T-cell (primary cell): ENCODE measurements around the gene PLEKHG1. TPM values are rescaled to one million over a fixed set of nuclear protein-coding genes. Genes with fewer than 3 reads are reported as not detected.

ENCODE experiments used
- ATAC-seq, 4 experiments: fragments of 200-7000 bp in 3 of 4; fragments of 150-1000 bp in 1 of 4; cut with Tn5 transposase; replicated peaks in 1 of 4; 1 replicate in 3 of 4; 2 replicates in 1 of 4; pipeline ENCODE4 v1.10.0; 2021; ENCODE audit warnings: moderate library complexity in 3 of 4, mild to moderate bottlenecking in 2 of 4, moderate number of reproducible peaks in 1 of 4
- CTCF ChIA-PET, 2 donors: fragments of 300-600 bp; sonication (Branson Sonifier 250); formaldehyde crosslinking; loops; one replicate each; lab custom pipeline; 2022; ENCODE audit warnings: antibody characterized with exemption in 2 of 2; lab: Charles Lee
- POLR2A ChIA-PET, 2 donors: fragments of 300-600 bp; sonication (Branson Sonifier 250); formaldehyde crosslinking; loops; one replicate each; lab custom pipeline; 2022; ENCODE audit warnings: antibody characterized with exemption in 2 of 2; lab: Charles Lee
- DNase-seq, 35 experiments: peaks; one replicate each; pipeline versions ENCODE4 v3.0.0 to v3.0.0-alpha.2; 2013 to 2023
- H3K27ac ChIP-seq: one replicate; pipeline ENCODE4 v1.5.1; 2013; ENCODE audit warnings: low read length
- H3K27me3 ChIP-seq, 2 experiments: replicated peaks in 1 of 2; 1 replicate in 1 of 2; 2 replicates in 1 of 2; pipeline versions ENCODE4 v1.6.1 to v1.7.0; 2013; ENCODE audit warnings: low read length in 1 of 2, mixed read lengths in 1 of 2; ENCODE audit not compliant: control insufficient read depth in 2 of 2, insufficient read depth in 2 of 2; ENCODE audit errors: extremely low read depth in 1 of 2
- H3K36me3 ChIP-seq, 2 donors: 1 replicate in 1 of 2; 2 replicates in 1 of 2; pipeline versions ENCODE4 v1.6.1 to v1.7.0; 2013; ENCODE audit warnings: low read length in 1 of 2; ENCODE audit not compliant: control insufficient read depth in 2 of 2, insufficient read depth in 1 of 2; ENCODE audit errors: extremely low read depth in 1 of 2
- H3K4me1 ChIP-seq, 2 experiments: 1 replicate in 1 of 2; 2 replicates in 1 of 2; pipeline versions ENCODE4 v1.6.1 to v1.7.0; 2013; ENCODE audit warnings: low read length in 2 of 2, mixed read lengths in 1 of 2; ENCODE audit not compliant: insufficient read depth in 2 of 2, control insufficient read depth in 1 of 2; ENCODE audit errors: extremely low read depth in 1 of 2
- H3K4me3 ChIP-seq, 2 donors: 1 replicate in 1 of 2; 2 replicates in 1 of 2; pipeline versions ENCODE4 v1.5.1 to v1.7.0; 2013; ENCODE audit warnings: mild to moderate bottlenecking in 2 of 2, low read length in 1 of 2, moderate library complexity in 1 of 2; ENCODE audit not compliant: control insufficient read depth in 1 of 2; ENCODE audit errors: extremely low read depth in 1 of 2
- H3K9me3 ChIP-seq: 2 replicates; pipeline ENCODE4 v1.7.0; 2013
- H3K27ac Mint-ChIP-seq, 2 donors: one replicate each; pipeline ENCODE4 v1.8.0; 2020 to 2021; ENCODE audit warnings: mild to moderate bottlenecking in 2 of 2, mixed read lengths in 2 of 2
- H3K27me3 Mint-ChIP-seq, 2 donors: one replicate each; pipeline ENCODE4 v1.8.0; 2021 to 2022; ENCODE audit warnings: mixed read lengths in 2 of 2
- H3K36me3 Mint-ChIP-seq: one replicate; pipeline ENCODE4 v1.8.0; 2021; ENCODE audit warnings: mixed read lengths
- H3K4me1 Mint-ChIP-seq, 3 donors: one replicate each; pipeline ENCODE4 v1.8.0; 2020 to 2022; ENCODE audit warnings: mixed read lengths in 3 of 3, mild to moderate bottlenecking in 1 of 3
- H3K4me3 Mint-ChIP-seq, 3 donors: one replicate each; pipeline ENCODE4 v1.8.0; 2020 to 2022; ENCODE audit warnings: mild to moderate bottlenecking in 3 of 3, mixed read lengths in 3 of 3, moderate library complexity in 3 of 3
- H3K9me3 Mint-ChIP-seq, 3 donors: one replicate each; pipeline ENCODE4 v1.8.0; 2020 to 2022; ENCODE audit warnings: mixed read lengths in 3 of 3
- WGBS: methylation state at CpG from one replicate; pipeline ENCODE4 v1.1.5; 2013; ENCODE audit warnings: missing lambda C conversion rate; ENCODE audit not compliant: insufficient coverage; 5-methylcytosine and 5-hydroxymethylcytosine counted together
- total RNA-seq, 35 experiments: library from RNA in 6 of 35; stranded (reverse) in 6 of 35; fragments of 120-200 nt in 1 of 35; gene quantifications; one replicate each; pipeline versions ENCODE4 v1.2.1 to v1.2.4 and lab custom pipeline; 2013 to 2026

The PLEKHG1 gene
- total RNA-seq, 5 donors from 2014 or later (not counting 1 experiment from before 2014, with no cell fraction given): 2.5 to 18.4 (median 5.4) TPM

DNA sequence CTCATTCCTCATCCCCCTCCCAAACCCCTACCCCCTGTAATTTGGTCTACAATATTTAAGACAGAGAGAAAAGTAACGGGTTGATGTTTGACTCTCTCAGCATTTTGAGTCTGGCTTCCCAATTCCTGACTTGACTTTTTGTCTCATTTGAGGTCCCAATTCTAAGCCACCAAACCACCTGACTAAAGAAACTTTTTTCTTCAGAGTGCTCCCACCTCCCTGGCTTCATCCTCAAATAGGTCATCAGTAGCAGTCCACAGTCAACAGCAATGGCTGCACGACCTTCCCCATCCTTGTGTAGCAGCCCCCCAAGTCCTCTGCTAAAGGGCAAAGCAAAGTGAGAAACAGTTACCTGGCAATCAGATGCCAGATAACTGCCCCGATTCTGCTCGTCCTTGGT, 1.8 kb downstream of the PLEKHG1 start:
- CTCF ChIA-PET: no interaction called here
- Histone ChIP-seq H3K9me3 (no peaks in the 10 kb centered on the region), H3K4me3 (no peak overlapping the region), H3K4me1 (peaks cover 0 to 16% of the 10 kb centered on the region in 2 experiments), H3K27me3 (peaks cover 0 to 11% of the 10 kb centered on the region in 2 experiments), H3K36me3 (no peaks in the 10 kb centered on the region), H3K27ac (no peak overlapping the region)
- Mint-ChIP-seq H3K27ac (no peak overlapping the region), H3K9me3 (no peaks in the 10 kb centered on the region), H3K36me3 (no peaks in the 10 kb centered on the region), H3K27me3 (peaks cover 27 to 31% of the 10 kb centered on the region in 2 donors), H3K4me1 (peaks cover 17 to 25% (median 20%) of the 10 kb centered on the region in 3 donors), H3K4me3 (peak overlapping the region; percentile 34 to 65 (median 59))
- ATAC-seq (no peak), DNase-seq (no peak)
- 77% methylated on average over 3 of the region's 4 CpGs for WGBS
- POLR2A ChIA-PET: no interaction called here

DNA sequence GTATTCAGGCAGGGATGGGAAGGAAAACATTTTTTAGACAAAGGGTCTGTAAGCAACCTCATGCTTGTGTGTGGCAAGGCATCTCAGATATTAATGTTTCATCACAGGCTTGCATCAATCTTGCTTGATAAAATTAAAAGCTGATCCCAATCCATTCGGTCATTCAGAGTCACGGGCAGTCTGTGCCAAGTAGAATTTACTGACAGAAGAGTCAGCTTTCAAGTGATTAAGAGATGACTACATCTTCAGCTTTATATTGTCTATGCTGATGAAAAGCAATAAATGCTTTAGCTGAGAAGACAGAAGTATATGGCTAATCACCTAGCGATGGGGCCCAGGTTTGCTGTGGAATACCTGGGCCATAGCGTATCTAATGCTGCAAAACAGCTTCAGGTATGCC, 3.5 kb downstream of the PLEKHG1 start:
- ATAC-seq (no peak), DNase-seq (no peak)
- H3K4me1 ChIP-seq: peaks cover 0 to 16% of the 10 kb centered on the region in 2 experiments
- no peak overlapping the region for H3K27ac ChIP-seq
- H3K27me3 ChIP-seq: peaks cover 0 to 15% of the 10 kb centered on the region in 2 experiments
- H3K9me3 ChIP-seq: no peaks in the 10 kb centered on the region
- Mint-ChIP-seq H3K36me3 (no peaks in the 10 kb centered on the region), H3K27ac (no peak overlapping the region), H3K4me1 (peaks cover 17 to 25% (median 20%) of the 10 kb centered on the region in 3 donors), H3K9me3 (no peaks in the 10 kb centered on the region), H3K27me3 (peaks cover 24 to 29% of the 10 kb centered on the region in 2 donors), H3K4me3 (no peak overlapping the region)
- H3K36me3 ChIP-seq: no peaks in the 10 kb centered on the region
- ChIA-PET POLR2A (no interaction called here), CTCF (no interaction called here)
- 100% methylated on average over 2 of the region's 4 CpGs for WGBS
- H3K4me3 ChIP-seq: no peak overlapping the region

DNA sequence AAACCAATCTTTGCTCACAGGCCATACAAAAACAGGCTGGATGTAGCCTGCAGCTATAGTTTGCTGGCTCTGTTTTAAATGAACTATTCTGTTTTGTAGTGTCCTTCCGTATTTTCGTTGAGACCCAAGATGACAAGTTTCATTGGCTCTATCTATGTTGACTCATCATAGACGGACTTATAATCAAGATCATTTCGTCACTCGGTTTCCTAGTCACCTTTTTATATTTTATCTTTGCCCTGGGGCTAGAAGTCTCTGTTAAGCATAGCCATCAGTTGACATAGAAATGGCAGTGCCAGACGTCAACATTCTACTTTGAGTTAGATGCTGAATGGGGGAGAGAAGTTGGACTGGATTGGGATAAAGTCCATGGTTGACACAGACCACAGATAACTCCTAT, 4.8 kb downstream of the PLEKHG1 start:
- H3K36me3 ChIP-seq: no peaks in the 10 kb centered on the region
- ChIA-PET CTCF (no interaction called here), POLR2A (no interaction called here)
- Mint-ChIP-seq H3K9me3 (no peaks in the 10 kb centered on the region), H3K27ac (no peak overlapping the region), H3K27me3 (peaks cover 16 to 29% of the 10 kb centered on the region in 2 donors), H3K4me1 (peaks cover 8 to 16% (median 11%) of the 10 kb centered on the region in 3 donors), H3K36me3 (no peaks in the 10 kb centered on the region), H3K4me3 (no peak overlapping the region)
- H3K9me3 ChIP-seq: no peaks in the 10 kb centered on the region
- 91% methylated on average over 5 of the region's 6 CpGs for WGBS
- DNase-seq: no peak
- H3K27ac ChIP-seq: no peak overlapping the region
- peaks cover 0 to 15% of the 10 kb centered on the region in 2 experiments for H3K27me3 ChIP-seq
- no peak for ATAC-seq
- no peak overlapping the region for H3K4me3 ChIP-seq
- peaks cover 0 to 10% of the 10 kb centered on the region in 2 experiments for H3K4me1 ChIP-seq

DNA sequence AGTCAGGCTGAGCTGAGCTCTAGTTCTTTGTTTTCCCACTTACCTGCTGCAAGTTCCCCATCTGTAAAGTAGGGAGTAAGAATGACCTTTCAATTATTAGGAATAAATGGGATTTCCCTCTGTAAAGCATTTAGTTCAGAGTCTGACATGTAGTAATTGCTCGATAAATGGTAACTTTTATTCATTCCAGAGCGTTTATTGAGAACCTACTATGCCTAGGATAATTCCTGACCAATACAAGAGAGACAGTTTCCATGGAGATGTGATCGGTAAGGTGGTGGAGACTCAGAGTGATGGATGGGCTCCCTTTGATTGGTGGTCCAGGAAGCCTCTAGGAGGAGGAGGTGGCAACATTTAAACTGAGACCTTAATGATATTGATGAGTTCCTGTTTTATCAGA, 5.6 kb downstream of the PLEKHG1 start:
- 100% methylated on average over 1 of the region's 3 CpGs for WGBS
- no peak overlapping the region for H3K27ac Mint-ChIP-seq
- Histone ChIP-seq H3K9me3 (no peaks in the 10 kb centered on the region), H3K36me3 (no peaks in the 10 kb centered on the region), H3K4me1 (peaks cover 0 to 9% of the 10 kb centered on the region in 2 experiments), H3K27ac (no peak overlapping the region), H3K27me3 (peaks cover 0 to 15% of the 10 kb centered on the region in 2 experiments), H3K4me3 (no peak overlapping the region)
- ChIA-PET POLR2A (interaction anchor here in 1 of 2 donors (0.6 kb wide), 1 partner anchor 177 kb away, joined by 7 read pairs; no protein-coding TSS in a partner anchor), CTCF (no interaction called here)
- ATAC-seq (no peak), DNase-seq (no peak)
- H3K4me1 Mint-ChIP-seq: peaks cover 7 to 14% (median 10%) of the 10 kb centered on the region in 3 donors
- peaks cover 16 to 30% of the 10 kb centered on the region in 2 donors for H3K27me3 Mint-ChIP-seq
- no peaks in the 10 kb centered on the region for H3K9me3 Mint-ChIP-seq
- H3K36me3 Mint-ChIP-seq: no peaks in the 10 kb centered on the region
- no peak overlapping the region for H3K4me3 Mint-ChIP-seq

DNA sequence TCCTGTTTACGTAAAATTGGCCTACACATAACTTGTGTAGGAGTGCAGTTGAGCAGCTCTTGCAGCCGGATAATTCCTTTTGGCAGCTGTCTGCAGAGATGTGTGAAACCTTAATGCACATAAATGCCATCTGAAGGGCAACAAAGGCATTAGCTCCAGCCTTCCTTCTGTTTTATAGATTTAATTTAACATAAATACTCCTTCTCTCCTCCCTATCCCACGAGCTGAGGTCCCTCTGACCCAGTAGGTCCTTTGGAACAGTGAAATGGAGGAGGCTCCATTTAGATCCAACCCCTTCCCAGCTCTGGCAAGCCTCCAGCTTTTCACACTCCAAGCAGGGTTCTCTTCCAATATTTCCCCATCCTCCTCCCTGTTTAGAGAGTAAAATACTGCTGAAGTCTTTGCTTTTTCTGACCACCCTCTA, 6.5 kb downstream of the PLEKHG1 start:
- WGBS: 100% methylated on average over 1 of the region's 3 CpGs
- Histone ChIP-seq H3K4me1 (peaks cover 0 to under 1% of the 10 kb centered on the region in 2 experiments), H3K27ac (no peak overlapping the region), H3K9me3 (no peaks in the 10 kb centered on the region), H3K27me3 (peaks cover 0 to 10% of the 10 kb centered on the region in 2 experiments), H3K36me3 (no peaks in the 10 kb centered on the region), H3K4me3 (no peak overlapping the region)
- H3K27me3 Mint-ChIP-seq: peaks cover 16 to 23% of the 10 kb centered on the region in 2 donors
- H3K4me3 Mint-ChIP-seq: no peak overlapping the region
- no peak overlapping the region for H3K27ac Mint-ChIP-seq
- no peaks in the 10 kb centered on the region for H3K9me3 Mint-ChIP-seq
- ATAC-seq (no peak), DNase-seq (no peak)
- H3K4me1 Mint-ChIP-seq: peaks cover 0 to 8% (median 3%) of the 10 kb centered on the region in 3 donors
- ChIA-PET CTCF (no interaction called here), POLR2A (no interaction called here)
- H3K36me3 Mint-ChIP-seq: no peaks in the 10 kb centered on the region

DNA sequence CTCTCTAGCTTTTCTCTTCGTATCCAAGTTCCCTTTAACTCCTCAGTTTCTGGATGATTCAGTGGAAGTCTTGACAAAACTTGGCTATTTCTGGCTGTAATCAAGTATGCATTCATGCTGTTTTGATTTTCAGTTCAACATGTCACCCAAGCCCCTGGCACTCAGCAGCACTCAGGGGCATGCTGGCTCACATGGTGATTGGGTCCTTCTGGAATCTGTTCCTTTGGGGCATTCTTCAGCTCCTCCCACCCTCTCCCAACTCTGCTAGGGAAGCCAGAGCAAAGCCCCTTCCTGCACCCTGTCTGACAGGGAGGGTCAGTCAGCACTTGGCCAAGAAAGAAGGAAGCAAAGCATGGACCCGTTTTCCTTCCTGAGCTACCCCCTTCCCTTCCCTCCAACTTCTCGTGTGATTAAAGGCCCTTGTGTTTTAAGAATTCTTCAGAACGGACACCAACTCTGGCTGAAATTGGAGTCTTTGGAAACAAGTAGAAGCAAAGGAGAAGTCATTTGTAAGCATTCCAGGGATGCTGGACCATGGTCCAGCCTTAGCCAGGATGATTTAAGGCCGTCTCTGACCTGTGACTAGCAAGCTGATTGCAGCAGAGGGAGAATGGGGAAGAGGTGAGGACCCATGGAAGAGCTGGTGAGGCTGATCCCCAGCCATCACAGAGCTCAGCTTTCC, 7.1 kb downstream of the PLEKHG1 start:
- Mint-ChIP-seq H3K4me1 (peaks cover 0 to 4% (median 0%) of the 10 kb centered on the region in 3 donors), H3K27me3 (peaks cover 13 to 19% of the 10 kb centered on the region in 2 donors), H3K27ac (no peak overlapping the region), H3K4me3 (no peak overlapping the region), H3K36me3 (no peaks in the 10 kb centered on the region), H3K9me3 (no peaks in the 10 kb centered on the region)
- ChIA-PET CTCF (no interaction called here), POLR2A (no interaction called here)
- ATAC-seq (no peak), DNase-seq (no peak)
- Histone ChIP-seq H3K36me3 (no peaks in the 10 kb centered on the region), H3K4me1 (no peaks in the 10 kb centered on the region), H3K4me3 (no peak overlapping the region), H3K9me3 (no peaks in the 10 kb centered on the region), H3K27ac (no peak overlapping the region), H3K27me3 (peaks cover 0 to 4% of the 10 kb centered on the region in 2 experiments)
- no CpG with 5 or more reads among the region's 5 CpGs for WGBS
